ENCODE data around the gene ANGPTL8. TPM values are rescaled to one million over a fixed set of nuclear protein-coding genes. Genes with fewer than 3 reads are reported as not detected.

The ANGPTL8 gene
- total and polyA plus RNA-seq, 10 of the 15 experiments (the other 5 are each of a cell fraction or from before 2014, with no cell fraction given): not detected

DNA sequence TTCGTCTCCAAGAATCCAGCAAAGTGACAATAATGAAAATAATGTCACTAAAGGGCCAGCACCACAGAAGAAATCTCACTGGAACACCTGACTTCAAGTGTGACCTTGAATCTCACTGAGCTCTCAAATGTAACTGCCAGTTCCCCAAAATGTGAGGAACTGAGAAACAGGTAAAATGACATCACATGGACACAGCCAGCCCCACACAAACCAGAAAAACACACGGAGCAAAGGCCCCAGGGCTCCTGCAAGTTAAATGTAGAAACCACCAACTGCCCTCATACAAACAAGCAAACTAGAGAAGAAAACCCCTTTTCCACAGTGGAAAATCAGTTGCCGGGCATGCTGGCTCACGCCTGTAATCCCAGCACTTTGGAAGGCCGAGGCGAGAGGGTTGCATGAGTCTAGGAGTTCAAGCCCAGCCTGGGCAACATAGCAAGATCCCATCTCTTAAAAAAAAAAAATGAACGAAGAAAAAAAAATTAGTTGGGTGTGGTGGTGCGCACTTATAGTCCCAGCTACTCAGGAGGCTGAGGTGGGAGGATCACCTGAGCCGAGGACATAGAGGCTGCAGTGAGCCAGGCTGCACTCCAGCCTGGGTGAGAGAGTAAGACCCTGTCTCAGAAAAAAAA lies 33.4 kb upstream of the ANGPTL8 start (continued):
- TF ChIP-seq BACH1 (IDR thresholded peaks at IDR 0.05; ENCODE audit: borderline replicate concordance): peak; percentile 78; the same call in 1 of the 2 replicates
- no peak for TF ChIP-seq NFYA (IDR thresholded peaks at IDR 0.05; ENCODE audit: borderline replicate concordance, low read depth, low read length)
- TF ChIP-seq SMC3 (IDR thresholded peaks at IDR 0.05; ENCODE audit: borderline replicate concordance, low read length): no peak; the same call in 1 of the 2 replicates
- no peak for TF ChIP-seq GABPA (IDR thresholded peaks at IDR 0.05; ENCODE audit: low read depth)
- TF ChIP-seq, protein P1, sequence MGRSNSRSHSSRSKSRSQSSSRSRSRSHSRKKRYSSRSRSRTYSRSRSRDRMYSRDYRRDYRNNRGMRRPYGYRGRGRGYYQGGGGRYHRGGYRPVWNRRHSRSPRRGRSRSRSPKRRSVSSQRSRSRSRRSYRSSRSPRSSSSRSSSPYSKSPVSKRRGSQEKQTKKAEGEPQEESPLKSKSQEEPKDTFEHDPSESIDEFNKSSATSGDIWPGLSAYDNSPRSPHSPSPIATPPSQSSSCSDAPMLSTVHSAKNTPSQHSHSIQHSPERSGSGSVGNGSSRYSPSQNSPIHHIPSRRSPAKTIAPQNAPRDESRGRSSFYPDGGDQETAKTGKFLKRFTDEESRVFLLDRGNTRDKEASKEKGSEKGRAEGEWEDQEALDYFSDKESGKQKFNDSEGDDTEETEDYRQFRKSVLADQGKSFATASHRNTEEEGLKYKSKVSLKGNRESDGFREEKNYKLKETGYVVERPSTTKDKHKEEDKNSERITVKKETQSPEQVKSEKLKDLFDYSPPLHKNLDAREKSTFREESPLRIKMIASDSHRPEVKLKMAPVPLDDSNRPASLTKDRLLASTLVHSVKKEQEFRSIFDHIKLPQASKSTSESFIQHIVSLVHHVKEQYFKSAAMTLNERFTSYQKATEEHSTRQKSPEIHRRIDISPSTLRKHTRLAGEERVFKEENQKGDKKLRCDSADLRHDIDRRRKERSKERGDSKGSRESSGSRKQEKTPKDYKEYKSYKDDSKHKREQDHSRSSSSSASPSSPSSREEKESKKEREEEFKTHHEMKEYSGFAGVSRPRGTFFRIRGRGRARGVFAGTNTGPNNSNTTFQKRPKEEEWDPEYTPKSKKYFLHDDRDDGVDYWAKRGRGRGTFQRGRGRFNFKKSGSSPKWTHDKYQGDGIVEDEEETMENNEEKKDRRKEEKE (IDR thresholded peaks at IDR 0.05): no peak
- TF ChIP-seq MXI1 (IDR thresholded peaks at IDR 0.05; ENCODE audit: low read depth, low read length): peak; percentile 46; the same call in 1 of the 2 replicates
- TF ChIP-seq, protein P2, sequence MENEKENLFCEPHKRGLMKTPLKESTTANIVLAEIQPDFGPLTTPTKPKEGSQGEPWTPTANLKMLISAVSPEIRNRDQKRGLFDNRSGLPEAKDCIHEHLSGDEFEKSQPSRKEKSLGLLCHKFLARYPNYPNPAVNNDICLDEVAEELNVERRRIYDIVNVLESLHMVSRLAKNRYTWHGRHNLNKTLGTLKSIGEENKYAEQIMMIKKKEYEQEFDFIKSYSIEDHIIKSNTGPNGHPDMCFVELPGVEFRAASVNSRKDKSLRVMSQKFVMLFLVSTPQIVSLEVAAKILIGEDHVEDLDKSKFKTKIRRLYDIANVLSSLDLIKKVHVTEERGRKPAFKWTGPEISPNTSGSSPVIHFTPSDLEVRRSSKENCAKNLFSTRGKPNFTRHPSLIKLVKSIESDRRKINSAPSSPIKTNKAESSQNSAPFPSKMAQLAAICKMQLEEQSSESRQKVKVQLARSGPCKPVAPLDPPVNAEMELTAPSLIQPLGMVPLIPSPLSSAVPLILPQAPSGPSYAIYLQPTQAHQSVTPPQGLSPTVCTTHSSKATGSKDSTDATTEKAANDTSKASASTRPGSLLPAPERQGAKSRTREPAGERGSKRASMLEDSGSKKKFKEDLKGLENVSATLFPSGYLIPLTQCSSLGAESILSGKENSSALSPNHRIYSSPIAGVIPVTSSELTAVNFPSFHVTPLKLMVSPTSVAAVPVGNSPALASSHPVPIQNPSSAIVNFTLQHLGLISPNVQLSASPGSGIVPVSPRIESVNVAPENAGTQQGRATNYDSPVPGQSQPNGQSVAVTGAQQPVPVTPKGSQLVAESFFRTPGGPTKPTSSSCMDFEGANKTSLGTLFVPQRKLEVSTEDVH (IDR thresholded peaks at IDR 0.05; ENCODE audit: low read depth, partially characterized antibody): no peak
- peak; percentile 98 for TF ChIP-seq SPI1 (IDR thresholded peaks at IDR 0.05; ENCODE audit: borderline replicate concordance, insufficient read depth, low read depth, low read length)
- TF ChIP-seq ZNF622 (IDR thresholded peaks at IDR 0.05): no peak
- no peak for TF ChIP-seq CBFB (IDR thresholded peaks at IDR 0.05; ENCODE audit: low read depth)
- TF ChIP-seq EZH2 (IDR thresholded peaks at IDR 0.05; ENCODE audit: borderline replicate concordance, control insufficient read depth, low read depth, low read length): no peak
- TF ChIP-seq NFXL1 (IDR thresholded peaks at IDR 0.05; ENCODE audit: borderline replicate concordance): no peak
- TF ChIP-seq HCFC1 (IDR thresholded peaks at IDR 0.05; ENCODE audit: low read length): no peak
- TF ChIP-seq, protein P3, sequence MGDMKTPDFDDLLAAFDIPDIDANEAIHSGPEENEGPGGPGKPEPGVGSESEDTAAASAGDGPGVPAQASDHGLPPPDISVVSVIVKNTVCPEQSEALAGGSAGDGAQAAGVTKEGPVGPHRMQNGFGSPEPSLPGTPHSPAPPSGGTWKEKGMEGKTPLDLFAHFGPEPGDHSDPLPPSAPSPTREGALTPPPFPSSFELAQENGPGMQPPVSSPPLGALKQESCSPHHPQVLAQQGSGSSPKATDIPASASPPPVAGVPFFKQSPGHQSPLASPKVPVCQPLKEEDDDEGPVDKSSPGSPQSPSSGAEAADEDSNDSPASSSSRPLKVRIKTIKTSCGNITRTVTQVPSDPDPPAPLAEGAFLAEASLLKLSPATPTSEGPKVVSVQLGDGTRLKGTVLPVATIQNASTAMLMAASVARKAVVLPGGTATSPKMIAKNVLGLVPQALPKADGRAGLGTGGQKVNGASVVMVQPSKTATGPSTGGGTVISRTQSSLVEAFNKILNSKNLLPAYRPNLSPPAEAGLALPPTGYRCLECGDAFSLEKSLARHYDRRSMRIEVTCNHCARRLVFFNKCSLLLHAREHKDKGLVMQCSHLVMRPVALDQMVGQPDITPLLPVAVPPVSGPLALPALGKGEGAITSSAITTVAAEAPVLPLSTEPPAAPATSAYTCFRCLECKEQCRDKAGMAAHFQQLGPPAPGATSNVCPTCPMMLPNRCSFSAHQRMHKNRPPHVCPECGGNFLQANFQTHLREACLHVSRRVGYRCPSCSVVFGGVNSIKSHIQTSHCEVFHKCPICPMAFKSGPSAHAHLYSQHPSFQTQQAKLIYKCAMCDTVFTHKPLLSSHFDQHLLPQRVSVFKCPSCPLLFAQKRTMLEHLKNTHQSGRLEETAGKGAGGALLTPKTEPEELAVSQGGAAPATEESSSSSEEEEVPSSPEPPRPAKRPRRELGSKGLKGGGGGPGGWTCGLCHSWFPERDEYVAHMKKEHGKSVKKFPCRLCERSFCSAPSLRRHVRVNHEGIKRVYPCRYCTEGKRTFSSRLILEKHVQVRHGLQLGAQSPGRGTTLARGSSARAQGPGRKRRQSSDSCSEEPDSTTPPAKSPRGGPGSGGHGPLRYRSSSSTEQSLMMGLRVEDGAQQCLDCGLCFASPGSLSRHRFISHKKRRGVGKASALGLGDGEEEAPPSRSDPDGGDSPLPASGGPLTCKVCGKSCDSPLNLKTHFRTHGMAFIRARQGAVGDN (IDR thresholded peaks at IDR 0.05): peak; percentile 63; the same call in 1 of the 2 replicates
- TF ChIP-seq CHD4 (IDR thresholded peaks at IDR 0.05): no peak
- TF ChIP-seq ZNF217 (IDR thresholded peaks at IDR 0.05): peak; percentile 76; the same call in 1 of the 2 replicates
- no peak for TF ChIP-seq PAX8 (IDR thresholded peaks at IDR 0.05)
- TF ChIP-seq SIN3A (IDR thresholded peaks at IDR 0.05; ENCODE audit: low read depth, low read length): no peak
- no peak for TF ChIP-seq MEF2A (IDR thresholded peaks at IDR 0.05; ENCODE audit: insufficient read depth, low read depth, low read length)

Data from GM12878 (cell line).